Measurements from ENCODE around the gene PUM2.

The PUM2 gene

GRCh38 chr2:20343128-20343527, 7.5 kb downstream of the PUM2 start:
- no peak for DNase-seq (ENCODE audit: low read depth in 2 of 2)

- no peak for DNase-seq (ENCODE audit: low read depth in 2 of 2)
These were observed 11.6 kb downstream of the PUM2 start for GRCh38 chr2:20339012-20339411.

- DNase-seq (ENCODE audit: low read depth in 2 of 2): no peak
These were observed 15.9 kb downstream of the PUM2 start for GRCh38 chr2:20334605-20335203.

- no peak for DNase-seq (ENCODE audit: low read depth in 2 of 2)
These were observed 16.9 kb downstream of the PUM2 start for GRCh38 chr2:20333738-20334137.

- DNase-seq (ENCODE audit: low read depth in 2 of 2): no peak
These were observed 20.5 kb downstream of the PUM2 start for GRCh38 chr2:20330192-20330591.

- no peak for DNase-seq (ENCODE audit: low read depth in 2 of 2)
These were observed 23.3 kb downstream of the PUM2 start for GRCh38 chr2:20327370-20327769.

- peak in 1 of 2 donors; percentile 37 for DNase-seq (ENCODE audit: low read depth in 2 of 2)
These were observed 24.4 kb downstream of the PUM2 start for GRCh38 chr2:20326163-20326780.

GRCh38 chr2:20322527-20323300, 27.9 kb downstream of the PUM2 start:
- DNase-seq (ENCODE audit: low read depth in 2 of 2): no peak

GRCh38 chr2:20317690-20318089, 33.0 kb downstream of the PUM2 start:
- no peak for DNase-seq (ENCODE audit: low read depth in 2 of 2)

GRCh38 chr2:20317197-20317596, 33.4 kb downstream of the PUM2 start:
- DNase-seq (ENCODE audit: low read depth in 2 of 2): no peak

- DNase-seq (ENCODE audit: low read depth in 2 of 2): no peak
These were observed 35.8 kb downstream of the PUM2 start for GRCh38 chr2:20314562-20315501.

GRCh38 chr2:20313659-20314058, 37.0 kb downstream of the PUM2 start:
- no peak for DNase-seq (ENCODE audit: low read depth in 2 of 2)

GRCh38 chr2:20309001-20309400, 41.6 kb downstream of the PUM2 start:
- DNase-seq (ENCODE audit: low read depth in 2 of 2): no peak

GRCh38 chr2:20307311-20307710, 43.3 kb downstream of the PUM2 start:
- DNase-seq (ENCODE audit: low read depth in 2 of 2): no peak

GRCh38 chr2:20304411-20304810, 46.2 kb downstream of the PUM2 start:
- DNase-seq (ENCODE audit: low read depth in 2 of 2): no peak

- no peak for DNase-seq (ENCODE audit: low read depth in 2 of 2)
These were observed 46.7 kb downstream of the PUM2 start for GRCh38 chr2:20303966-20304365.

- DNase-seq (ENCODE audit: low read depth in 2 of 2): no peak
These were observed 48.6 kb downstream of the PUM2 start for GRCh38 chr2:20302019-20302418.

GRCh38 chr2:20300656-20301055, 50.0 kb downstream of the PUM2 start:
- no peak for DNase-seq (ENCODE audit: low read depth in 2 of 2)

- DNase-seq (ENCODE audit: low read depth in 2 of 2): no peak
These were observed 51.5 kb downstream of the PUM2 start for GRCh38 chr2:20299113-20299512.

GRCh38 chr2:20294231-20294630, 56.4 kb downstream of the PUM2 start:
- DNase-seq (ENCODE audit: low read depth in 2 of 2): no peak

- no peak for DNase-seq (ENCODE audit: low read depth in 2 of 2)
These were observed 57.7 kb downstream of the PUM2 start for GRCh38 chr2:20292984-20293383.

GRCh38 chr2:20291846-20292408, 58.7 kb downstream of the PUM2 start:
- DNase-seq (ENCODE audit: low read depth in 2 of 2): no peak

All from stimulated activated CD4-positive, alpha-beta T cell treated with anti-CD3 and anti-CD28 coated beads, Interleukin-15, amount 100 ng/mL, for 48 hours (primary cell).